Measurements from ENCODE around the gene APOOL.

DNA sequence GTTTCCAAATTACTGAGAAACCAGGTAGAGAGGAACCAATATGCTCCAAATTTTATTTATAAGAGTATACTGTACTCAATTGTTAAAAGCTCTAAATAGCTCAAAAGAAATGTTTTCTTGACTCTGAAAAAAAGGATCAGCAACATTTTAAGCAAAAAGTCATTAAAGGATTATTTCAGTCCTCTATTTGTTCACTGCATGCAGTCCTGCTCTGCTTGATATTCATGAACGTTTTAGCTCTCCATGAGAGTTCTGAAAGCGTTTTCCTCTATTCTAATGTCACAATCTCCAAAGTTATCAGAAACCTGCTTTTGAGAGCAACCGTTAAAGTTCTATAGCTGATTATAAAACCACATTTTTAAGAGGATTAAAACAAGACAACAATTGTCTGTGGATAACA, 110.5 kb downstream of the APOOL start:
- TF ChIP-seq ZNF431 (CRISPR knock-in tag; IDR thresholded peaks at IDR 0.05; ENCODE audit: borderline replicate concordance, low read depth) (no peak), POLR2A (IDR thresholded peaks at IDR 0.05; ENCODE audit: insufficient read depth in 1 of 2, low read depth in 2 of 2, low read length in 2 of 2) (no peak), HOXA7 (CRISPR knock-in tag; IDR thresholded peaks at IDR 0.05) (no peak), CREM (IDR thresholded peaks at IDR 0.05) (no peak), CREM (CRISPR knock-in tag; IDR thresholded peaks at IDR 0.05) (no peak), SUZ12 (IDR thresholded peaks at IDR 0.05; ENCODE audit: low read depth, low read length) (no peak)
- TF ChIP-seq, protein P1, sequence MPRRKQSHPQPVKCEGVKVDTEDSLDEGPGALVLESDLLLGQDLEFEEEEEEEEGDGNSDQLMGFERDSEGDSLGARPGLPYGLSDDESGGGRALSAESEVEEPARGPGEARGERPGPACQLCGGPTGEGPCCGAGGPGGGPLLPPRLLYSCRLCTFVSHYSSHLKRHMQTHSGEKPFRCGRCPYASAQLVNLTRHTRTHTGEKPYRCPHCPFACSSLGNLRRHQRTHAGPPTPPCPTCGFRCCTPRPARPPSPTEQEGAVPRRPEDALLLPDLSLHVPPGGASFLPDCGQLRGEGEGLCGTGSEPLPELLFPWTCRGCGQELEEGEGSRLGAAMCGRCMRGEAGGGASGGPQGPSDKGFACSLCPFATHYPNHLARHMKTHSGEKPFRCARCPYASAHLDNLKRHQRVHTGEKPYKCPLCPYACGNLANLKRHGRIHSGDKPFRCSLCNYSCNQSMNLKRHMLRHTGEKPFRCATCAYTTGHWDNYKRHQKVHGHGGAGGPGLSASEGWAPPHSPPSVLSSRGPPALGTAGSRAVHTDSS (CRISPR knock-in tag; conservative IDR thresholded peaks at IDR 0.05): no peak
- TF ChIP-seq, protein P2, sequence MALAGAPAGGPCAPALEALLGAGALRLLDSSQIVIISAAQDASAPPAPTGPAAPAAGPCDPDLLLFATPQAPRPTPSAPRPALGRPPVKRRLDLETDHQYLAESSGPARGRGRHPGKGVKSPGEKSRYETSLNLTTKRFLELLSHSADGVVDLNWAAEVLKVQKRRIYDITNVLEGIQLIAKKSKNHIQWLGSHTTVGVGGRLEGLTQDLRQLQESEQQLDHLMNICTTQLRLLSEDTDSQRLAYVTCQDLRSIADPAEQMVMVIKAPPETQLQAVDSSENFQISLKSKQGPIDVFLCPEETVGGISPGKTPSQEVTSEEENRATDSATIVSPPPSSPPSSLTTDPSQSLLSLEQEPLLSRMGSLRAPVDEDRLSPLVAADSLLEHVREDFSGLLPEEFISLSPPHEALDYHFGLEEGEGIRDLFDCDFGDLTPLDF (CRISPR knock-in tag; IDR thresholded peaks at IDR 0.05): no peak

All from HepG2 (cell line).